ENCODE data around the gene WAC.
"Not testable (repeated sequence)": the region's sequence is repeated elsewhere in the genome, so short reads cannot be mapped to it uniquely, and the experiment has no call there.

Gene WAC

DNA sequence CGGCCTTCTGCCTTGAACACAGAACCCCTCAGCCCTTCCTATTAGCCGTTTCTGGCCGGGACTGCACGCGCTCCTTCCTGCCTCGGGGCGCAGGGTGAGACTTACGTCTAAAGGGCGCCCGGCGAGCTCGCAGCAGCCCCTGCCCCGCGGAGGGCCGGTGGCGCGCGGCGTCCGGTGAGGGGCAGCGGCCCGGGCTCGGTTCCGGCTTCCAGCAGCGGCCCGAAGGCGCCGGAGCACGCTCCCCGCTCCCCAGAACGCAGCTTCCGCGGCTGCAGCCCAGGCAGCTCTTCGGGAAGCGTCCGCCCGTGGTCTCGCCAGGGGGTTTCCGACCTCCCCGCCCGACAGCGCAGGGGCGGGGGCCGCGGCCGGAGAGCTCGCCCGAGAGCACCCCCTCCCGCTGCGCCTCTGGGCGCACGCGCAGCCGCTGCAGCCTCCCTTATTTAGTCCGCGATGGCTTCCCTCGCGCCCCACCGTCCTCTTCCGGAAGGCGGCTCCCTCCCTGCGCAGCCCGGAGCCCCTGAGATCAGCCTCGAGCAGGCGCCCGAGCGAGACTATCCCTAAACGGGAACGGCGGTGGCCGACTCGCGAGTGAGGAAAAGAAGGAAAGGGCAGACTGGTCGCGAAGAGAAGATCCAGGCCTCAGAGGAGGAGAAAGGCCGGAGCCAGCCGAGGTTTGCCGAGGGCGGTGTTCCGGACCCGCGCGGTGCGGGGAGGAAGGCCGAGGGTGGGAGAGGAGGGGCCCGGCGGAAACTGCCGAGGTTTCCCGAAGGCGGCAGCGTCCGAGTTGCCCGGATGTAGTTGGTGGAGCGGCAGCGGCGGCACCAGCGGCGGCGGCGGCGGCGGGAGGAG, at the start of gene WAC:
Gene WAC, plus strand, starts transcription at position 782 of the 849 bp plus-strand sequence. CDS start 462 bp downstream, outside the sequence.
- DNase-seq = peak; percentile 96

DNA sequence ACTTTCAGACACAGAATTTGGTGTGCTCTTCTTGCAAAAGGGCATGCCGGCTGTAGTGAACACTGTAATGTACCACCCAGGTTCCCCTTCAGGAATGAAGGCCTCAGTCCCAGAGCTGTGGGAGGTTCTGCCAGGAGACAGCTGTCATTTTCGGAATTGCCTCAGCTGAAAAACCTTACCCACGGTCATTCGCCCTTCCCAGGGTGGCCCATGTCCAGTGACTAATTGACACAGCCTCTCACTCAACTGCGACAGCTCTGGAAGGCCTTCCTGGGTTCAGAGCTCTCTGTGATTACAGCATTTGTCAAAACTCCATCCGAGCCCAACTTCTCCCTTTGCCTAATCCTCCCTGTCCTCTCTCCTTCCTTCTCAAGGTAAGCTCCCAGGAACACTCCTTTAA, 43.7 kb upstream of the WAC start:
- DNase-seq = no peak

GRCh38 chr10:28490256-28490865, 42.6 kb upstream of the WAC start:
- DNase-seq = not testable (repeated sequence)

GRCh38 chr10:28492116-28492920, 40.6 kb upstream of the WAC start:
- DNase-seq = no peak

GRCh38 chr10:28494420-28494819, 38.5 kb upstream of the WAC start:
- no peak for DNase-seq

DNA sequence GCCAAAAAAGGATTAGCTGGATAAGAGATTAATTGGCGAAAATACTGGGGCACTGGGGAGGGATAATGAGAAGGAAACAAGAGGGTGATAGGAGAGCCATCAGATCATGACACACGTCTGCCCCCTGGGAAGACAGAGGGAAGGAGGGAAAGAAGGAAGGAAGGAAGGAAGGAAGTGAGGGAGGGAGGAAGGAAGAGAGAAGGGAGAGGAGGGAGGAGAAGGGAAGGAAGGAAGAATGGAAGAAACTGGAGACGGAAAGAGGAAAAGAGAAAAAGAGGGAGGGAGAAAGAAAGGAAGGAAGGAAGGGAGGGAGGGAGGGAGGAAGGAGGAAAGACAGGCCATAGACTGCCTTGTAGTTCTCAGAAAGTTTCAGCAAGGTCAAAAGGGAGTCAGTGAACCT, 37.8 kb upstream of the WAC start:
- DNase-seq = no peak

GRCh38 chr10:28496017-28496416, 36.9 kb upstream of the WAC start:
- DNase-seq = no peak

GRCh38 chr10:28496481-28496961, 36.4 kb upstream of the WAC start:
- DNase-seq = no peak

DNA sequence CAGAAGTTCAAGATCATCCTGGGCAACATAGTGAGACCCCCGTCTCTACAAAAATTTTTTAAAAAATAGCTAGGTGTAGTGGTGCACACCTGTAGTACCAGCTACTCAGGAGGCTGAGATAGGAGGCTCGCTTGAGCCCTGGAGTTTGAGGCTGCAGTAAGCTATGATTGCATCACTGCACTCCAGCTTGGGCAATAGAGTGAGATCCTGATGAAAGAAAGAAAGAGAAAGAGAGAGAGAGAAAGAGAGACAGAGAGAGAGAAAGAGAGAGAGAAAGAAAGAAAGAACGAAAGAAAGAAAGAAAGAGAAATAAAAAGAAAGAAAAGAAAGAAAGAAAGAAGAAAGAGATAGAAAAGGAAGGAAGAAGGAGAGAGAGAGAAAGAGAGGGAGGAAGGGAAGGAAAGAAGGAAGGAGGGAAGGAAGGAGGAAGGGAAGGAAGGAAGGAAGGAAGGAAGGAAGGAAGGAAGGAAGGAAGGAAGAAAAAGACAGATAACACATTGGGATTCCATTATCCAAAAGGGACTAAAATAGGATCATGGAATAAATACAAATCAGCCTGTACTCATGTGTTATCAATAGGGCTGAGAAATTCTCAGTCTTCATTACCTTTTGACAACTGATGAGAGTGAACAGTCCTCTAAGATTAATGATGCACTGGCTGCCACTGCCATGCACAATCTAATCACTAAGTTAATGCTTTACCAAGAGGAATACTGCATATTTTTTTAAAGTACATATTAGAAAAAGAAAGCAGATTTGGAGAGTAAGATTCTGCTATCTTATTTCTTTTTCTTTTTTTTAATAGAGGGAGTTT, 35.4 kb upstream of the WAC start:
- DNase-seq = no peak

GRCh38 chr10:28500203-28500602, 32.7 kb upstream of the WAC start:
- not testable (repeated sequence) for DNase-seq

DNA sequence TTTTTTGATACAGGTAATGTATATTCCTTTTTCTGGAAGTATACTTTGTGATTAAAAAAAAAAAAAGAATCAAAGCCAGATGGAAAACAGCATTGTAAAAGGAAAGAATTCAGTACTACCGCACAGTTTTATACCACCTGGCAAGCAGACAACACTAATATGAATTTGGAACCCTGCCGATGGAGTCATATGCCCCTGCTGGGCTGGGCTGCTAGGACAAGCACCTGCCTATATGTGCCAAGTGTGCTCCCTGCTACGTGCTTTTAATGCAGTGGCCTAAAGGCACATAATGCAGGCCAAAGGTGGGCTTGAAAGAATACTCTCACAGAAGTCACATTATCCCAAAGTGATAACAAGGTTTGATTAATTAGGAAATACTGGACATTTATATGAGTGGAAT, 29.8 kb upstream of the WAC start:
- no peak for DNase-seq

GRCh38 chr10:28505359-28505959, 27.5 kb upstream of the WAC start:
- no peak for DNase-seq

DNA sequence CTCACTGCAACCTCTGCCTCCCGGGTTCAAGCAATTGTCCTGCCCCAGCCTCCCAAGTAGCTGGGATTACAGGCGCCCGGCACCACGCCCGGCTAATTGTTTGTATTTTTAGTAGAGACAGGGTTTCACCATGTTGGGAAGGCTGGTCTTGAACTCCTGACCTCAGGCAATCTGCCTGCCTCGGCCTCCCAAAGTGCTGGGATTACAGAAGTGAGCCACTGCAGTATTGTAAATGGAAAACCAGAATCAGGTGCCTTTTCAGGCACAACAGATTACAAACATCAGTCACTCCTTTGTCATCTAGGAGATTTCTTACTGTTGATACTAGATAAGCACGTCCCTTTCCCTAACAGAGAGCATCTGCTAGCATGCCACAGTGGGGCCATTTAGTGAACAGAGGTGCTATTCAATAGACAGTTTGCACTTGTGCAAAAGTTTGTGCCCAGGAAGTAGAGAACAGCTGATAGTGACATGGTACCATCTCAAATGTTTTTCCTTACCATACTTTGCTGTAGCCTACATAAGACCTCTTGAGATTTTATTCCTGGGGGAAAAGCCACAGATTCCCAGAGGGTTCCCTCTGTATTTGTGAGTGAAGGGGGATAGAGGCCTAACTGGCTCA, 24.5 kb upstream of the WAC start:
- DNase-seq = no peak

DNA sequence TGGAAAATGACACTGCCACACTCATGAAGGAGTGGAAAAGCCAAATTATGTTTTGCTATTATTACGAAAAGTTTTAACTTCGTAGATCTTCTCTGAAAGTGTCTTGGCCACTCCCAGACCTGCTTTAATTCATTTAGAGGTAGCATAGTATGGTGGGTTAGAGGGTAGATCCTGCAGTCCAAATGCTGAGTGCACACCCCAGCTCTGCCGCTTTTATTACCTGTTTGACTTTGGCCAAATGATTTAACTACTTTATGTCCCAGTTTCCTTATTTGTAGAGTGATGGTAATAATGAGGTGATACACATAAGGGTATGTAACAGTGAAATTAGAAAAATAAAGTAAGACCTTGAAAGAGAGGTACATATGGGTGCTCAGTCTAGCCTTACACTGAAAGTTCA, 23.6 kb upstream of the WAC start:
- no peak for DNase-seq

DNA sequence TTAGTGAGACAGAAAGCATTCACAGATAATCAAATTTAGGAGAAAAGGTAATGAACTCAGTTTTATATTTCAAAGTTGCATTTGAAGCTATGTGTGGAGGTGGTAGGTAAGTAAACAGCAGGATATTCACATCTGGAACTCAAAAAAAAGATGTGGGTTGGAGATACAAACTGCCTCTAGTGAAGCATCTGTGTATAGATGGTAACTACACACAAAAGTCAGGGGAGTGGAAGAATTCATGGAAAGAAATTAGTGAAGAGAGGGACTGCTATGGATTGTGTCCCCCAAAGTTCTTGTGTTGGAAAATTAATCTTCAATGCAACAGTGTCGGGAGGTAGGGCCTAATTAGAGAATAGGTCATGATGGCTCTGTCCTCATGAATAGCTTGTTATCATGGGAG, 18.3 kb upstream of the WAC start:
- no peak for DNase-seq

- DNase-seq = no peak
Observed at GRCh38 chr10:28520346-28520745, 12.6 kb upstream of the WAC start.

- DNase-seq = not testable (repeated sequence)
Observed at GRCh38 chr10:28520828-28521227, 12.1 kb upstream of the WAC start.

DNA sequence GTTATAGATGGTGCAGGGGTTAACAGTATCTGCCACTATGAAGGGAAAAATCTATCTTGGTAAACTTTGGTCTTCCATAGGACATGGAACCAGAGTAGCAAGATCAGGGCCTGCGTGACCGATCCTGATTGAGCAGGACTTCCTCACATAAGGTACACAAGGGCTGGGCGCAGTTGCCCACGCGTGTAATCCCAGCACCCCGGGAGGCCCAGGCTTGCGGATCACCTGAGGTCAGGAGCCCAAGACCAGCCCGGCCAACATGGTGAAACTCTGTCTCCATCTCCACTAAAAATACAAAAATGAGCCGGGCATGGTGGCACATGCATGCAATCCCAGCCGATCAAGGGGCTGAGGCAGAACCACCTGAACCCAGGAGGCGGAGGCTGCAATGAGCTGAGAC, 11.0 kb upstream of the WAC start:
- DNase-seq = not testable (repeated sequence)

DNA sequence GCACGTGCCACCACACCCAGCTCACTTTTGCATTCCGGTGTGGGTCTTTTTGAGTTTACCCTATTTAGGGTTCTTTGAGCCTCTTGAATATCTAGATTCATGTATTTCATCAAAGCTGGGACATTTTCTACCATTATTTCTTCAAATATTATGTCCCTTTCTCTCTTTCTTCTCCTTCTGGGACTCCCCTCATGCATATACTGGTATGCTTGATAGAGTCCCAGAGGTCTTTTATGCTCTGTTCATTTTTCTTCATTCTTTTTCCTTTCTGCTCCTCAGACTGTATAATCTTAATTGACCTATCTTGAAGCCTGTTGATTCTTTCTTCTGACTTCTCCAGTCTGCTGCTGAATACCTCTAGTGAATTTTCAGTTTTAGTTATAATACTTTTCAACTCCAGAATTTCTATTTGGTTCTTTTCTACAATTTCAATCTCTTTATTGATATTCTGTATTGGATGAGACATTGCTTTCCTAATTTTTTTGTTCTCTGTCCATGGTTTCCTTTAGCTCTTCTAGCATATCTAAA, 9.1 kb upstream of the WAC start:
- DNase-seq = no peak

GRCh38 chr10:28530751-28531150, 2.2 kb upstream of the WAC start:
- DNase-seq = no peak

DNA sequence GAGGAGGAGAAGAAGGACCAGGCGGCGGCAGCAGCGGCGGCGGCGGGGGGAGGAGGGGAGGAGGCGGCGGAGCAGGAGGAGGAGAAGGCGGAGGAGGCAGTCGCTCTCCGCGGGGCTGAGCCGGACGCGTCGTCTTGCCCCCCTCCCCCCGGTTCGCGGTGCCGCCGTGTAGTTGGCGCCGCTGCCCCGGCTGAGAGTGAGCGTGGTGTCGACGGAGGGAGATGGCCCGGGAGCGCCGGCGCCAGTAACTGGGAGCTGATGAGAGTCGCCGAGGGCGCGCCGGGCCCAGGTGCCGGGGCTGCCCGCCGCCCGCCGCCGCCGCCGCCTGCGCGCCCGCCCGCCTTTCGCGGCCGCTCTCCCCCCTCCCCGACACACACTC, 257 bp downstream of the WAC start:
- DNase-seq = no peak

Data from CD4-positive, alpha-beta T cell treated with Interleukin-6 for 4 hours (primary cell).